ENCODE data around the gene PREX1.

The PREX1 gene

GRCh38 chr20:48826069-48826468, 1.7 kb downstream of the PREX1 start:
- Mint-ChIP-seq H3K27me3 (peaks cover 8% of the 10 kb centered on the region), H3K27ac (peak overlapping the region; percentile 98), H3K36me3 (ENCODE audit: low read depth) (peaks cover 35% of the 10 kb centered on the region), H3K4me3 (peak overlapping the region; percentile 95), H3K4me1 (ENCODE audit: low read depth) (peaks cover 56% of the 10 kb centered on the region), H3K9me3 (no peaks in the 10 kb centered on the region)
- DNase-seq, result no peak

- Mint-ChIP-seq H3K9me3 (no peaks in the 10 kb centered on the region), H3K4me1 (ENCODE audit: low read depth) (peaks cover 61% of the 10 kb centered on the region), H3K27me3 (peaks cover 8% of the 10 kb centered on the region), H3K36me3 (ENCODE audit: low read depth) (peaks cover 38% of the 10 kb centered on the region), H3K4me3 (peak overlapping the region; percentile 95), H3K27ac (peak overlapping the region; percentile 98)
- DNase-seq, result no peak
These were observed 2.3 kb downstream of the PREX1 start for GRCh38 chr20:48825566-48825920.

- H3K27ac Mint-ChIP-seq, result peak overlapping the region; percentile 98
- peaks cover 43% of the 10 kb centered on the region for H3K36me3 Mint-ChIP-seq (ENCODE audit: low read depth)
- peak; percentile 40 for DNase-seq
- H3K4me1 Mint-ChIP-seq (ENCODE audit: low read depth), result peaks cover 66% of the 10 kb centered on the region
- no peaks in the 10 kb centered on the region for H3K9me3 Mint-ChIP-seq
- H3K4me3 Mint-ChIP-seq, result peak overlapping the region; percentile 95
- H3K27me3 Mint-ChIP-seq, result peaks cover 8% of the 10 kb centered on the region
These were observed 2.8 kb downstream of the PREX1 start for GRCh38 chr20:48824830-48825565.

- Mint-ChIP-seq H3K36me3 (ENCODE audit: low read depth) (peaks cover 52% of the 10 kb centered on the region), H3K4me1 (ENCODE audit: low read depth) (peaks cover 76% of the 10 kb centered on the region), H3K27me3 (peaks cover 7% of the 10 kb centered on the region), H3K9me3 (no peaks in the 10 kb centered on the region), H3K4me3 (peak overlapping the region; percentile 95), H3K27ac (peak overlapping the region; percentile 98)
- DNase-seq, result peak; percentile 66
These were observed 3.8 kb downstream of the PREX1 start for GRCh38 chr20:48823960-48824498.

- no peak for DNase-seq
- H3K36me3 Mint-ChIP-seq (ENCODE audit: low read depth), result peaks cover 54% of the 10 kb centered on the region
These were observed 4.3 kb downstream of the PREX1 start for GRCh38 chr20:48823476-48823875.

GRCh38 chr20:48822879-48823385, 4.9 kb downstream of the PREX1 start:
- Mint-ChIP-seq H3K4me3 (peak overlapping the region; percentile 95), H3K4me1 (ENCODE audit: low read depth) (peaks cover 82% of the 10 kb centered on the region), H3K27me3 (peaks cover 5% of the 10 kb centered on the region), H3K27ac (peak overlapping the region; percentile 98), H3K36me3 (ENCODE audit: low read depth) (peaks cover 54% of the 10 kb centered on the region), H3K9me3 (no peaks in the 10 kb centered on the region)
- DNase-seq, result no peak

More at GRCh38 chr20:48823476-48823875, 4.3 kb downstream of the PREX1 start:
- Mint-ChIP-seq H3K27me3 (peaks cover 5% of the 10 kb centered on the region), H3K27ac (peak overlapping the region; percentile 98), H3K9me3 (no peaks in the 10 kb centered on the region), H3K4me3 (peak overlapping the region; percentile 95), H3K4me1 (ENCODE audit: low read depth) (peaks cover 77% of the 10 kb centered on the region)

- H3K36me3 Mint-ChIP-seq (ENCODE audit: low read depth), result peaks cover 59% of the 10 kb centered on the region
- peak overlapping the region; percentile 82 for H3K27ac Mint-ChIP-seq
- peak overlapping the region; percentile 35 for H3K4me3 Mint-ChIP-seq
- H3K4me1 Mint-ChIP-seq (ENCODE audit: low read depth), result peaks cover 90% of the 10 kb centered on the region
- H3K9me3 Mint-ChIP-seq, result no peaks in the 10 kb centered on the region
- peaks cover 5% of the 10 kb centered on the region for H3K27me3 Mint-ChIP-seq
- DNase-seq, result no peak
These were observed 5.6 kb downstream of the PREX1 start for GRCh38 chr20:48822178-48822577.

- Mint-ChIP-seq H3K36me3 (ENCODE audit: low read depth) (peaks cover 60% of the 10 kb centered on the region), H3K9me3 (no peaks in the 10 kb centered on the region), H3K27ac (peak overlapping the region; percentile 82), H3K4me1 (ENCODE audit: low read depth) (peaks cover 96% of the 10 kb centered on the region), H3K4me3 (peak overlapping the region; percentile 35), H3K27me3 (no peaks in the 10 kb centered on the region)
- no peak for DNase-seq
These were observed 6.4 kb downstream of the PREX1 start for GRCh38 chr20:48821261-48821920.

GRCh38 chr20:48820649-48820973, 7.2 kb downstream of the PREX1 start:
- Mint-ChIP-seq H3K4me3 (no peak overlapping the region), H3K4me1 (ENCODE audit: low read depth) (peaks cover 98% of the 10 kb centered on the region), H3K36me3 (ENCODE audit: low read depth) (peaks cover 54% of the 10 kb centered on the region), H3K27ac (peak overlapping the region; percentile 80), H3K9me3 (no peaks in the 10 kb centered on the region), H3K27me3 (no peaks in the 10 kb centered on the region)
- DNase-seq, result peak; percentile 30

- Mint-ChIP-seq H3K4me3 (peak overlapping the region; percentile 61), H3K4me1 (ENCODE audit: low read depth) (peaks cover 92% of the 10 kb centered on the region), H3K9me3 (no peaks in the 10 kb centered on the region), H3K27me3 (no peaks in the 10 kb centered on the region), H3K36me3 (ENCODE audit: low read depth) (peaks cover 48% of the 10 kb centered on the region), H3K27ac (peak overlapping the region; percentile 80)
- peak; percentile 23 for DNase-seq
These were observed 7.8 kb downstream of the PREX1 start for GRCh38 chr20:48819821-48820648.

GRCh38 chr20:48819089-48819488, 8.7 kb downstream of the PREX1 start:
- H3K36me3 Mint-ChIP-seq (ENCODE audit: low read depth), result peaks cover 45% of the 10 kb centered on the region
- H3K27me3 Mint-ChIP-seq, result no peaks in the 10 kb centered on the region
- peaks cover 82% of the 10 kb centered on the region for H3K4me1 Mint-ChIP-seq (ENCODE audit: low read depth)
- peak overlapping the region; percentile 80 for H3K27ac Mint-ChIP-seq
- no peaks in the 10 kb centered on the region for H3K9me3 Mint-ChIP-seq
- H3K4me3 Mint-ChIP-seq, result peak overlapping the region; percentile 61
- no peak for DNase-seq

- peak; percentile 44 for DNase-seq
- peaks cover 45% of the 10 kb centered on the region for H3K36me3 Mint-ChIP-seq (ENCODE audit: low read depth)
These were observed 9.3 kb downstream of the PREX1 start for GRCh38 chr20:48818481-48818987.

GRCh38 chr20:48818031-48818370, 9.8 kb downstream of the PREX1 start:
- no peak for DNase-seq
- Mint-ChIP-seq H3K36me3 (ENCODE audit: low read depth) (peaks cover 43% of the 10 kb centered on the region), H3K4me1 (ENCODE audit: low read depth) (peaks cover 71% of the 10 kb centered on the region), H3K9me3 (no peaks in the 10 kb centered on the region), H3K27ac (peak overlapping the region; percentile 80), H3K4me3 (peak overlapping the region; percentile 61), H3K27me3 (no peaks in the 10 kb centered on the region)

More at GRCh38 chr20:48818481-48818987, 9.3 kb downstream of the PREX1 start:
- Mint-ChIP-seq H3K27ac (peak overlapping the region; percentile 80), H3K9me3 (no peaks in the 10 kb centered on the region), H3K27me3 (no peaks in the 10 kb centered on the region), H3K4me1 (ENCODE audit: low read depth) (peaks cover 77% of the 10 kb centered on the region), H3K4me3 (peak overlapping the region; percentile 61)

- Mint-ChIP-seq H3K4me3 (peak overlapping the region; percentile 61), H3K4me1 (ENCODE audit: low read depth) (peaks cover 66% of the 10 kb centered on the region), H3K27ac (peak overlapping the region; percentile 80), H3K36me3 (ENCODE audit: low read depth) (peaks cover 41% of the 10 kb centered on the region), H3K9me3 (no peaks in the 10 kb centered on the region), H3K27me3 (no peaks in the 10 kb centered on the region)
- no peak for DNase-seq
These were observed 10.3 kb downstream of the PREX1 start for GRCh38 chr20:48817367-48818030.
